ENCODE data around the gene TUBA1C.

GRCh38 chr12:49260166-49260565 is 4.7 kb upstream of the TUBA1C start:
- no peak for TF ChIP-seq CTCF (IDR thresholded peaks at IDR 0.05)
- no peak for TF ChIP-seq POLR2A (IDR thresholded peaks at IDR 0.05)
- no peak for TF ChIP-seq EP300 (IDR thresholded peaks at IDR 0.05)
